HepG2 (cell line): Measurements from ENCODE around the gene LYPD3. TPM values are rescaled to one million over a fixed set of nuclear protein-coding genes. Genes with fewer than 3 reads are reported as not detected.

Source experiments
- AHR ChIP-seq: IDR thresholded peaks from 2 replicates; pipeline ENCODE4 v1.6.1; 2018; ENCODE audit warnings: missing genetic modification reagents, missing compliant biosample characterization
- ARHGAP35 ChIP-seq: sonication (generic); formaldehyde crosslinking; IDR thresholded peaks from 2 replicates; pipeline ENCODE4 v1.9.0; 2022; ENCODE audit warnings: mild to moderate bottlenecking, inconsistent platforms, moderate library complexity, missing genetic modification reagents, borderline replicate concordance
- BCLAF1 ChIP-seq: fragments of 450-650 bp; IDR thresholded peaks from 2 replicates; pipeline ENCODE4 v1.6.1; 2017; ENCODE audit warnings: mild to moderate bottlenecking
- GLI4 ChIP-seq: sonication (generic); formaldehyde crosslinking; IDR thresholded peaks from 2 replicates; pipeline ENCODE4 v1.5.1; 2020; ENCODE audit warnings: missing genetic modification reagents, mild to moderate bottlenecking, moderate library complexity, borderline replicate concordance
- MIXL1 ChIP-seq: IDR thresholded peaks from 2 replicates; pipeline ENCODE4 v1.6.1; 2016
- MXD4 ChIP-seq: IDR thresholded peaks from 2 replicates; pipeline ENCODE4 v1.6.1; 2016; ENCODE audit warnings: mild to moderate bottlenecking, missing biosample characterization, missing genetic modification reagents
- NAIF1 ChIP-seq: sonication (generic); formaldehyde crosslinking; IDR thresholded peaks from 2 replicates; pipeline ENCODE4 v1.5.0; 2020; ENCODE audit warnings: mild to moderate bottlenecking, missing genetic modification reagents, borderline replicate concordance
- PHF8 ChIP-seq: sonication (generic); formaldehyde crosslinking; IDR thresholded peaks from 2 replicates; pipeline ENCODE4 v1.5.0; 2020; ENCODE audit warnings: missing genetic modification reagents
- POLR2G ChIP-seq: fragments of 200-400 bp; formaldehyde crosslinking; IDR thresholded peaks from 2 replicates; pipeline ENCODE4 v1.6.1; 2018; ENCODE audit warnings: mild to moderate bottlenecking, low read depth, low read length, moderate library complexity
- RAD51 ChIP-seq: fragments of 450-650 bp; IDR thresholded peaks from 2 replicates; pipeline ENCODE4 v1.6.1; 2016; ENCODE audit warnings: borderline replicate concordance
- RBM22 ChIP-seq: fragments of 200-400 bp; formaldehyde crosslinking; optimal IDR thresholded peaks from 2 replicates; pipeline ENCODE3; 2017; ENCODE audit warnings: mild to moderate bottlenecking, low read length, moderate library complexity
- SP4 ChIP-seq: sonication (generic); formaldehyde crosslinking; IDR thresholded peaks from 2 replicates; pipeline ENCODE4 v1.8.1; 2023; ENCODE audit warnings: mild to moderate bottlenecking, missing genetic modification reagents
- STAG1 ChIP-seq: sonication (generic); formaldehyde crosslinking; IDR thresholded peaks from 2 replicates; pipeline ENCODE4 v1.4.0; 2020; ENCODE audit warnings: missing genetic modification reagents
- ZFY ChIP-seq: sonication (generic); formaldehyde crosslinking; IDR thresholded peaks from 2 replicates; pipeline ENCODE4 v1.4.0; 2020; ENCODE audit warnings: missing genetic modification reagents
- ZNF251 ChIP-seq: sonication (generic); formaldehyde crosslinking; IDR thresholded peaks from 2 replicates; pipeline ENCODE4 v1.9.0; 2021; ENCODE audit warnings: mild to moderate bottlenecking, missing genetic modification reagents
- ZNF510 ChIP-seq: sonication (generic); formaldehyde crosslinking; IDR thresholded peaks from 2 replicates; pipeline ENCODE4 v1.4.0; 2020; ENCODE audit warnings: low read depth, mild to moderate bottlenecking, missing genetic modification reagents
- ZNF557 ChIP-seq: sonication (generic); formaldehyde crosslinking; IDR thresholded peaks from 2 replicates; pipeline ENCODE4 v1.4.0; 2020; ENCODE audit warnings: missing genetic modification reagents
- ZNF570 ChIP-seq: sonication (generic); formaldehyde crosslinking; IDR thresholded peaks from 2 replicates; pipeline ENCODE4 v1.4.0; 2020; ENCODE audit warnings: mild to moderate bottlenecking, missing genetic modification reagents, borderline replicate concordance
- ZNF598 ChIP-seq: sonication (generic); formaldehyde crosslinking; IDR thresholded peaks from 2 replicates; pipeline ENCODE4 v1.5.1; 2020; ENCODE audit warnings: mild to moderate bottlenecking, missing genetic modification reagents, borderline replicate concordance
- polyA plus RNA-seq, 8 experiments: library from polyadenylated mRNA; depleted of rRNA in 3 of 8; stranded (reverse) in 7 of 8; unstranded in 1 of 8; fragments of >200 nt; fragmentation: Illumina TruSeq in 4 of 8; extraction: Trizol in 4 of 8; gene quantifications; 2 replicates each; pipeline versions ENCODE4 v1.2.1 to v1.2.3, GENCODE V29; 2011 to 2016; ENCODE audit warnings: low read depth in 4 of 8, missing spikeins in 1 of 8, mixed read lengths in 1 of 8; ENCODE audit not compliant: insufficient read depth in 1 of 8
- total RNA-seq, 5 experiments: library from RNA; depleted of rRNA; stranded (reverse); fragments of >200 nt; fragmentation: Illumina TruSeq; extraction: Trizol; gene quantifications; 2 replicates each; pipeline ENCODE4 v1.2.3, GENCODE V29; 2016; ENCODE audit warnings: low read depth in 1 of 5
- TF ChIP-seq, protein P1 (sequence below): sonication (generic); formaldehyde crosslinking; IDR thresholded peaks from 2 replicates; pipeline ENCODE4 v1.4.0; 2020; ENCODE audit warnings: missing genetic modification reagents
- TF ChIP-seq, protein P2 (sequence below): sonication (generic); formaldehyde crosslinking; IDR thresholded peaks from 2 replicates; pipeline ENCODE4 v1.8.0; 2022; ENCODE audit warnings: missing genetic modification reagents, mild to moderate bottlenecking, inconsistent platforms, borderline replicate concordance
- TF ChIP-seq, protein P3 (sequence below): sonication (generic); formaldehyde crosslinking; IDR thresholded peaks from 2 replicates; pipeline ENCODE4 v1.4.0; 2020; ENCODE audit warnings: missing genetic modification reagents

Gene LYPD3
- total and polyA plus RNA-seq, 2 of the 13 experiments (the other 11 are each of a cell fraction or from before 2014, with no cell fraction given): 0.51 to 1.5 TPM

DNA sequence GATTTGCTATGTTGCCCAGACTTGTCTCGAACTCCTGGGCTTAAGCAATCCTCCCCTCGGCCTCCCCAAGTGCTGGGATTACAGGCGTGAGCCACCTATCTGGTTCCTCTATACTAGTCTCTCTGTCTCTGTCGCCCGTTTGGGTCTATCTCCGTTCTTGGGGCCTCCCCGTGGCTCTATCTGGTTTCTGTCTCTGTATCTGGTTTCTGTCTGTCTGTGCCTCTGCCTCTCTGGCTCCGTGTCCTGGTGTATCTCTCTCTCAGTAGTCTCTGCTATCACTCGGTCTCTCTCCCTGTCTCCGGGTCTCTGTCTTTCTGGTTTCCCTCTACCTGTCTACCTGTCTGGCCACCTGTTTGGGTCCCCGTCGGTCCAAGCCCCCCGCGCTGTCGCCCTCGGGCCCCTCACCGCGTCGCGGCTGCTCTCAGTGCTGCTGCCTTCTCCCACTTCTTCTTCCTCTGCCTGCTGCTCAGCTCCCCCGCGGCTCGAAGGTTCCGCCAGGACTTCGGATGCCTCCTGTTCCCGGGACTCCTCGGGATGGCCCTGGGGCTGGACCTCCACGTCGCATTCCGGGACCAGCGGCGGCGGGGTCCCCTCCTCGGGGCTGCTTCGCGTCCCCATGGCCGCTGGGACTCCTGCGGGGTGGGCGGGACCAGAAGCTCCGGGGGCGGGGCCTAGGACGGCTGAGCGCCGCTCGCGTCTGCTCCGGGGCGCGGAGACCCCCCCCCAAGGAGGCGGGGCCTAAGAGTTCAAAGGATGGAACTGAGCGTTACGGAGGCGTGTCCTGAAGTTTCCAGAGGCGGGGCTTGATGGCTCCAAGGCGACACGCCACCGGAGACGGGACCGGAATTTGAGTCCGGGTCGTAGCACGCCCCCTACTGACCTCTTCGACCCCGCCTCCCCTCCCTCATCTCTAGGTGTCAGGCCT is 38.4 kb upstream of the LYPD3 start (continued):
- TF ChIP-seq, protein P1, sequence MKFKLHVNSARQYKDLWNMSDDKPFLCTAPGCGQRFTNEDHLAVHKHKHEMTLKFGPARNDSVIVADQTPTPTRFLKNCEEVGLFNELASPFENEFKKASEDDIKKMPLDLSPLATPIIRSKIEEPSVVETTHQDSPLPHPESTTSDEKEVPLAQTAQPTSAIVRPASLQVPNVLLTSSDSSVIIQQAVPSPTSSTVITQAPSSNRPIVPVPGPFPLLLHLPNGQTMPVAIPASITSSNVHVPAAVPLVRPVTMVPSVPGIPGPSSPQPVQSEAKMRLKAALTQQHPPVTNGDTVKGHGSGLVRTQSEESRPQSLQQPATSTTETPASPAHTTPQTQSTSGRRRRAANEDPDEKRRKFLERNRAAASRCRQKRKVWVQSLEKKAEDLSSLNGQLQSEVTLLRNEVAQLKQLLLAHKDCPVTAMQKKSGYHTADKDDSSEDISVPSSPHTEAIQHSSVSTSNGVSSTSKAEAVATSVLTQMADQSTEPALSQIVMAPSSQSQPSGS (CRISPR knock-in tag): 0 out of 2 replicates have a peak, but pooled peaks have one; percentile 27
- TF ChIP-seq, protein P2, sequence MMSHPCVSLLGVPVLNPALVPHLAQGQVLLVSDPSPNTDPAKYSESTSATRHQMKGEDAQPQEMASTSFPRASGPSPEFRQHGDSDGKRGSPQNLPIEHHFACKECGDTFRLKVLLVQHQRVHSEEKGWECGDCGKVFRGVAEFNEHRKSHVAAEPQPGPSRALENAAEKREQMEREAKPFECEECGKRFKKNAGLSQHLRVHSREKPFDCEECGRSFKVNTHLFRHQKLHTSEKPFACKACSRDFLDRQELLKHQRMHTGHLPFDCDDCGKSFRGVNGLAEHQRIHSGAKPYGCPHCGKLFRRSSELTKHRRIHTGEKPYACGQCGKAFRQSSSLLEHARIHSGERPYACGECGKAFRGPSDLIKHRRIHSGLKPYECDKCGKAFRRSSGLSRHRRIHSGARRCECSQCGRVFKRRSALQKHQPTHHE (CRISPR knock-in tag): 0 out of 2 replicates have a peak, but pooled peaks have one; percentile 39
- TF ChIP-seq, protein P3, sequence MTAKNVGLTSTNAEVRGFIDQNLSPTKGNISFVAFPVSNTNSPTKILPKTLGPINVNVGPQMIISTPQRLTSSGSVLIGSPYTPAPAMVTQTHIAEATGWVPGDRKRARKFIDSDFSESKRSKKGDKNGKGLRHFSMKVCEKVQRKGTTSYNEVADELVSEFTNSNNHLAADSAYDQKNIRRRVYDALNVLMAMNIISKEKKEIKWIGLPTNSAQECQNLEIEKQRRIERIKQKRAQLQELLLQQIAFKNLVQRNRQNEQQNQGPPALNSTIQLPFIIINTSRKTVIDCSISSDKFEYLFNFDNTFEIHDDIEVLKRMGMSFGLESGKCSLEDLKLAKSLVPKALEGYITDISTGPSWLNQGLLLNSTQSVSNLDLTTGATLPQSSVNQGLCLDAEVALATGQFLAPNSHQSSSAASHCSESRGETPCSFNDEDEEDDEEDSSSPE: no peak
- TF ChIP-seq ZNF251 (CRISPR knock-in tag) (no peak), MXD4 (0 out of 2 replicates have a peak, but pooled peaks have one; percentile 2), SP4 (CRISPR knock-in tag) (peak; percentile 73), ZNF557 (CRISPR knock-in tag) (peak; percentile 5; the same call in 1 of the 2 replicates), AHR (CRISPR knock-in tag) (no peak), ARHGAP35 (CRISPR knock-in tag) (no peak), BCLAF1 (no peak), RBM22 (no peak), ZNF510 (CRISPR knock-in tag) (0 out of 2 replicates have a peak, but pooled peaks have one; percentile 55), PHF8 (CRISPR knock-in tag) (peak; percentile 74), GLI4 (CRISPR knock-in tag) (no peak), POLR2G (peak; percentile 55; the same call in 1 of the 2 replicates), STAG1 (peak; percentile 31), ZNF598 (CRISPR knock-in tag) (0 out of 2 replicates have a peak, but pooled peaks have one; percentile 24), ZFY (0 out of 2 replicates have a peak, but pooled peaks have one; percentile 12), ZNF570 (CRISPR knock-in tag) (no peak), NAIF1 (CRISPR knock-in tag) (no peak), MIXL1 (CRISPR knock-in tag) (no peak), RAD51 (no peak)
